ENCODE data around the gene PLCB4. TPM values are rescaled to one million over a fixed set of nuclear protein-coding genes. Genes with fewer than 3 reads are reported as not detected.
A peak's percentile ranks its signal among the peaks of the same experiment; 100 is the strongest.

The PLCB4 gene
- total RNA-seq, 1 donor from 2014 or later: 59.6 TPM

DNA sequence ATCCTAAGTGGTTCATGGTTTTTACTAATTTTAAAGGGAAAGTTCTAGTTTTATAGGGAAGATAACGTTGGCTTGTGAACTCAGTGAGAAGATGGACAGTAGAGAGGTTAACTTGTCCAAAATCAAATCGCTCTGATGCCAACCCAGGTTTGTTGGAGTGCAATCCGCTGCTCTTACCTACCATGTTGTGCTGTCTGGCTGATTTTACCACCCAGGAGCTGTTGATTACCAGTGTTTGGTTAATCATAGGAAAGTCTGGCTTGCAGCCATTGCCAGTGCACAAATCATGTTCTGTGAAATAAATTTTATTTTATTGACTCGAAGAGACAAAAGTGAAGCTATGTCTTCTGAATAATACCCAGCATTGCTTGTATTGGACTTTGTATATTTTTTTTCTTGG is 92.4 kb downstream of the PLCB4 start:
- no peak for DNase-seq (ENCODE audit: low read depth)
- TF ChIP-seq, protein P1, sequence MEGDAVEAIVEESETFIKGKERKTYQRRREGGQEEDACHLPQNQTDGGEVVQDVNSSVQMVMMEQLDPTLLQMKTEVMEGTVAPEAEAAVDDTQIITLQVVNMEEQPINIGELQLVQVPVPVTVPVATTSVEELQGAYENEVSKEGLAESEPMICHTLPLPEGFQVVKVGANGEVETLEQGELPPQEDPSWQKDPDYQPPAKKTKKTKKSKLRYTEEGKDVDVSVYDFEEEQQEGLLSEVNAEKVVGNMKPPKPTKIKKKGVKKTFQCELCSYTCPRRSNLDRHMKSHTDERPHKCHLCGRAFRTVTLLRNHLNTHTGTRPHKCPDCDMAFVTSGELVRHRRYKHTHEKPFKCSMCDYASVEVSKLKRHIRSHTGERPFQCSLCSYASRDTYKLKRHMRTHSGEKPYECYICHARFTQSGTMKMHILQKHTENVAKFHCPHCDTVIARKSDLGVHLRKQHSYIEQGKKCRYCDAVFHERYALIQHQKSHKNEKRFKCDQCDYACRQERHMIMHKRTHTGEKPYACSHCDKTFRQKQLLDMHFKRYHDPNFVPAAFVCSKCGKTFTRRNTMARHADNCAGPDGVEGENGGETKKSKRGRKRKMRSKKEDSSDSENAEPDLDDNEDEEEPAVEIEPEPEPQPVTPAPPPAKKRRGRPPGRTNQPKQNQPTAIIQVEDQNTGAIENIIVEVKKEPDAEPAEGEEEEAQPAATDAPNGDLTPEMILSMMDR (conservative IDR thresholded peaks at IDR 0.05; ENCODE audit: low read depth, low read length): no peak

DNA sequence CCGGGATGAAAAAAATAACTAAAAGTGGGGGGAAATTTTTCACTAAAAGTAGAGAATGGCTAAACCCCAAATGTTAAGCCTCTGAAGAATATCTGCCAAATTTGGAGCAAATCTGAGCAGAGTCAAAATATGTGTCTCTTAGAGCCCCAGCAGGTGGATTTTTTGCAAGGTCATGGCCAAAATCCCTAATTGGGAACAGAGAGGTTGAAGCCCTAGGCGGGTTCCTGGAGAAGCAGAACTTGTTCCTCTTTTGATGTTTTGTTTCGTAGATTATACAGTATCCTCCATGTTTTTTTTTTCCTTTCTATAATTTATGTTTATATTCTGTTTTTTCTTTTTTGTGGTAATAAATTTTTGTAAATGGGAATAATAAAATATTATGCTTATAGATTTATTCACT is 94.4 kb downstream of the PLCB4 start:
- TF ChIP-seq, protein P1 (conservative IDR thresholded peaks at IDR 0.05; ENCODE audit: low read depth, low read length): no peak
- no peak for DNase-seq (ENCODE audit: low read depth)
- H3K4me3 ChIP-seq (ENCODE audit: low read depth, low read length): no peak overlapping the region

More for the DNA sequence above, 92.4 kb downstream of the PLCB4 start:
- H3K4me3 ChIP-seq (ENCODE audit: low read depth, low read length): no peak overlapping the region

GRCh38 chr20:9163995-9164394 is 95.1 kb downstream of the PLCB4 start:
- TF ChIP-seq, protein P1 (conservative IDR thresholded peaks at IDR 0.05; ENCODE audit: low read depth, low read length): no peak
- DNase-seq (ENCODE audit: low read depth): no peak
- H3K4me3 ChIP-seq (ENCODE audit: low read depth, low read length): no peak overlapping the region

GRCh38 chr20:9165261-9165660 is 96.4 kb downstream of the PLCB4 start:
- no peak overlapping the region for H3K4me3 ChIP-seq (ENCODE audit: low read depth, low read length)
- DNase-seq (ENCODE audit: low read depth): no peak
- TF ChIP-seq, protein P1 (conservative IDR thresholded peaks at IDR 0.05; ENCODE audit: low read depth, low read length): no peak

DNA sequence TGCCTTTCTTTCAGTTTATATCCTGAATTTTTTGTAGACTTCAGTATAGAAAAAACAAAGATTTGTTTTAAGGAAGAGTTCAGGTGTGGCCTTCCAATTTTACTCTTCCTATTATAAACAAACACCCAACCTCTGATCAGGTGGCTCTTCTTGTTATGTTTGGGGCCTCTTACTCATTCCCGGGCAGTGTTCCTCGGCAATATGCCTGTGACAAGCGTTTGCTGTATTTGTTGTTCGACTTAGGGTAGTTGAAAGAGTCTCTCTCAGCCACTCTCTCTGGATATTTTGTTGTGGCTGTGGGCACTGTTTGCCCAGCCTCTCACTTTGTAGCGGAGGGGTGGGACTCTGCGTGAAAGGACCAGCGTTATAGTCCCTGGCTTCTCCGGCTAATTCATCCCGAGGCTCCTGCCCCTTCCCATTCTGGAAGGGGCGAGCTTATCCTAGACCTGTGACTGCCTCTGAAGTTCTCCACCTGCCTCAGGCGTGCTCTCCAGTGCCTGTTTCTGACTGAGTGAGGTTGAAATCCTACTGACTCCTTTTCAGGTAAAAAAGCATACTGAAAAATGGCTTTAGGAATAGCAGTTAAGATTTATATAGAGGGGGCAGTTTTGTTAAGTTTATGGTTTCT is 97.4 kb downstream of the PLCB4 start:
- TF ChIP-seq, protein P1 (conservative IDR thresholded peaks at IDR 0.05; ENCODE audit: low read depth, low read length): no peak
- no peak for DNase-seq (ENCODE audit: low read depth)
- peak overlapping the region; percentile 35 for H3K4me3 ChIP-seq (ENCODE audit: low read depth, low read length)

GRCh38 chr20:9169409-9169808 is 100.5 kb downstream of the PLCB4 start:
- DNase-seq (ENCODE audit: low read depth): no peak
- TF ChIP-seq, protein P1 (conservative IDR thresholded peaks at IDR 0.05; ENCODE audit: low read depth, low read length): no peak

DNA sequence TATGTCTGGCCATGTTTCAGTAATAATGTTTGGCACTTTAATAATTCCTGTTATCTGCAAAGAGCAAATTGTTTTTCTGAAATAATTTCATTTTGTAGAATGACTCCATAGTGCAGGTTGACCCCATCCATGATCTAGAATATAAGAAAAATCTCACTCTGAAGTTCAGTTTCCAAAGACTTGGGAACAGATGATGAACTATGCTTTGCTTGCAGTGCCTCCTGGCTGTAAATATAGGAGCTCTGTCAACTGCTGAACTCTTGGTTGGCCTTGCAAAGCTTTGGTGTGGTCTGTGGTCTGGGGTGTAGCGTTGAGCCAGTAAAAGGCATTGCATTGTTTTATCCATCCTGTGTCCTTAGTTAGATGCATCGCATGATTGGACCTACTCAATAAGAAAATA is 104.0 kb downstream of the PLCB4 start:
- no peak for DNase-seq (ENCODE audit: low read depth)
- H3K4me3 ChIP-seq (ENCODE audit: low read depth, low read length): no peak overlapping the region
- TF ChIP-seq, protein P1 (conservative IDR thresholded peaks at IDR 0.05; ENCODE audit: low read depth, low read length): peak; percentile 56

More at GRCh38 chr20:9169409-9169808, 100.5 kb downstream of the PLCB4 start:
- H3K4me3 ChIP-seq (ENCODE audit: low read depth, low read length): no peak overlapping the region
